22Rv1 (cell line): Measurements from ENCODE around the gene ASMTL.

Experiments
- ZFX ChIP-seq: fragments of 450-650 bp; IDR thresholded peaks from 2 replicates; pipeline ENCODE4 v1.6.1; 2017; ENCODE audit warnings: antibody characterized with exemption, borderline replicate concordance
- TF ChIP-seq, protein P1 (sequence below): fragments of 450-650 bp; IDR thresholded peaks from 2 replicates; pipeline ENCODE4 v1.5.1; 2017; ENCODE audit warnings: mild to moderate bottlenecking

DNA sequence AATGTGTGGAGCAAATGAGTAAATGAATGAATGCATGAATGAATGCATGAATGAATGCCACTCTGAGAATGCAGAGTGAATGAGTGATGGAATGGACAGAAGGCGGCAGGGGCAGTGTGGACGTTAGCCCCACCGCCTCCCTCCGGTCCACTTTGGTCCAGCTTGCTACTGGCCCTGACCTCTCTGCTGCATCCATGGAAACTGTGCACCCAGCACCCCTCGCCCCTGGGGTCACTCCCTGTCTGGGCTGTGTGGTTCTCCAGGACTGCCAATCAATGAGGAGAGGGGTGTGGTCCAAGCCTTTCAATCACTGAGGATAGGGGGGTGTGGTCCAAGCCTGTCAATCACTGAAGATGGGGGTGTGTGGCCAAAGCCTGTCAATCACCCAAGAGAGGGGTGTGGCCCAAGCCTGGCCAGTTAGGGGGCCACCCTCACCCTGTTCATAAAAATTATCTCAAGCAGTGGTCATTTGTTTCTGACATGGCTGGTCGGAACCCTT is 39.2 kb upstream of the ASMTL start:
- TF ChIP-seq, protein P1, sequence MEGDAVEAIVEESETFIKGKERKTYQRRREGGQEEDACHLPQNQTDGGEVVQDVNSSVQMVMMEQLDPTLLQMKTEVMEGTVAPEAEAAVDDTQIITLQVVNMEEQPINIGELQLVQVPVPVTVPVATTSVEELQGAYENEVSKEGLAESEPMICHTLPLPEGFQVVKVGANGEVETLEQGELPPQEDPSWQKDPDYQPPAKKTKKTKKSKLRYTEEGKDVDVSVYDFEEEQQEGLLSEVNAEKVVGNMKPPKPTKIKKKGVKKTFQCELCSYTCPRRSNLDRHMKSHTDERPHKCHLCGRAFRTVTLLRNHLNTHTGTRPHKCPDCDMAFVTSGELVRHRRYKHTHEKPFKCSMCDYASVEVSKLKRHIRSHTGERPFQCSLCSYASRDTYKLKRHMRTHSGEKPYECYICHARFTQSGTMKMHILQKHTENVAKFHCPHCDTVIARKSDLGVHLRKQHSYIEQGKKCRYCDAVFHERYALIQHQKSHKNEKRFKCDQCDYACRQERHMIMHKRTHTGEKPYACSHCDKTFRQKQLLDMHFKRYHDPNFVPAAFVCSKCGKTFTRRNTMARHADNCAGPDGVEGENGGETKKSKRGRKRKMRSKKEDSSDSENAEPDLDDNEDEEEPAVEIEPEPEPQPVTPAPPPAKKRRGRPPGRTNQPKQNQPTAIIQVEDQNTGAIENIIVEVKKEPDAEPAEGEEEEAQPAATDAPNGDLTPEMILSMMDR: no peak
- TF ChIP-seq ZFX: no peak
